BJ (cell line): ENCODE data around the gene SIPA1L3. TPM values are rescaled to one million over a fixed set of nuclear protein-coding genes. Genes with fewer than 3 reads are reported as not detected.

ENCODE experiments used
- CTCF ChIA-PET: fragments of 350-600 bp; formaldehyde crosslinking; extraction: SDS; loops from one replicate; lab custom pipeline; 2021; ENCODE audit warnings: antibody characterized with exemption, inconsistent platforms; lab: Yijun Ruan, JAX
- POLR2A ChIA-PET: fragments of 300-600 bp; sonication (Branson Sonifier 250); formaldehyde crosslinking; extraction: SDS; loops from one replicate; lab custom pipeline; 2021; ENCODE audit warnings: antibody characterized with exemption; lab: Charles Lee
- DNase-seq: peaks from one replicate; pipeline ENCODE4 v3.0.0-alpha.2; 2011; ENCODE audit warnings: low read depth
- H3K27me3 ChIP-seq: 2 replicates; pipeline ENCODE4 v1.6.0; 2011; ENCODE audit warnings: low read length; ENCODE audit not compliant: control insufficient read depth, insufficient read depth
- H3K36me3 ChIP-seq: 2 replicates; pipeline ENCODE4 v1.5.1; 2011; ENCODE audit warnings: low read length; ENCODE audit not compliant: control insufficient read depth, insufficient read depth
- H3K4me3 ChIP-seq: 2 replicates; pipeline ENCODE4 v1.5.1; 2011; ENCODE audit warnings: low read depth, mild to moderate bottlenecking, control low read depth, low read length
- polyA plus RNA-seq: library from polyadenylated mRNA; depleted of rRNA; stranded (reverse); fragments of >200 nt; gene quantifications from 2 replicates; pipeline ENCODE4 v1.2.3, GENCODE V29; 2011
- TF ChIP-seq, protein P1 (sequence below): IDR thresholded peaks from 2 replicates; pipeline ENCODE4 v1.5.1; 2011; ENCODE audit warnings: low read depth, mild to moderate bottlenecking, control low read depth, inconsistent platforms, low read length, moderate library complexity; ENCODE audit not compliant: insufficient read depth

Gene SIPA1L3
- polyA plus RNA-seq, 1 experiment = 4.5 TPM

DNA sequence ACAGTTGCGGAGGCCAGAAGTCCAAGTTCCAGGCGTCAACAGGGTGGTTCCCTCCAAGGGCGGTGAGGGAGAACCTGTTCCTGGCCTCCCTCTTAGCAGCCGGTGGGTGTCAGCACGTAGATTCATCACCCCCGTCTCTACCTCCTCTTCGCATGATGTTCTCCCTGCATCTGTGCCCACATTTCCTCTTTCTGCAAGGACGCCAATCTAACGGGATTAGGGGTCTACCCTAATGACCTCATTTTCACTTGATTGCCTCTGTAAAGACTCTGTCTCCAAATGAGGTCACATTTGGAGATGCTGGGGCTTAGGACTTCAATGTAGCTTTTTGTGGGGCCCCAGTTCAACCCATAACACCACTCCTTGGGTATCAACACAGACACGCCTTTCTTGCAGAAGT, 278.6 kb downstream of the SIPA1L3 start:
- ChIA-PET POLR2A (no interaction called here), CTCF (no interaction called here)
- DNase-seq = no peak

DNA sequence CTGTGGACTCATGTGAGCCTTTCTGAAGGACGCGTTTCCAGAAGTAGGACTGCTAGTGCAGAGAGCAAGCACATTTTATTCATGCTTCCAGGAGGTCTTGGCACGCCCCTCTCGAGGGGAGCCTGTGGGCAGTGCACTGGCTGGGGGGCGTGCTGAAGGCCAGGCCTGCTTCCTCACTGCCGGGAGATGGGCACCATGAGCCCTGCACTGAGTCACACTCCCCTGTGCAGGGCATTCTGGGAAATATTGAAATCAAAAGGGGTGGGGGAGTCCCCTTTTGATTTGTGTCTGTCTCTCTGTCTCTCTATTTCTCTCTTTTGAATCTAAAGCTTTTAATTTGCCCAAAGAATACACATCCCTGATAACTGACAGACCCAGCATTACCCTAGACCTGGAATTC, 283.1 kb downstream of the SIPA1L3 start:
- TF ChIP-seq, protein P1, sequence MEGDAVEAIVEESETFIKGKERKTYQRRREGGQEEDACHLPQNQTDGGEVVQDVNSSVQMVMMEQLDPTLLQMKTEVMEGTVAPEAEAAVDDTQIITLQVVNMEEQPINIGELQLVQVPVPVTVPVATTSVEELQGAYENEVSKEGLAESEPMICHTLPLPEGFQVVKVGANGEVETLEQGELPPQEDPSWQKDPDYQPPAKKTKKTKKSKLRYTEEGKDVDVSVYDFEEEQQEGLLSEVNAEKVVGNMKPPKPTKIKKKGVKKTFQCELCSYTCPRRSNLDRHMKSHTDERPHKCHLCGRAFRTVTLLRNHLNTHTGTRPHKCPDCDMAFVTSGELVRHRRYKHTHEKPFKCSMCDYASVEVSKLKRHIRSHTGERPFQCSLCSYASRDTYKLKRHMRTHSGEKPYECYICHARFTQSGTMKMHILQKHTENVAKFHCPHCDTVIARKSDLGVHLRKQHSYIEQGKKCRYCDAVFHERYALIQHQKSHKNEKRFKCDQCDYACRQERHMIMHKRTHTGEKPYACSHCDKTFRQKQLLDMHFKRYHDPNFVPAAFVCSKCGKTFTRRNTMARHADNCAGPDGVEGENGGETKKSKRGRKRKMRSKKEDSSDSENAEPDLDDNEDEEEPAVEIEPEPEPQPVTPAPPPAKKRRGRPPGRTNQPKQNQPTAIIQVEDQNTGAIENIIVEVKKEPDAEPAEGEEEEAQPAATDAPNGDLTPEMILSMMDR = no peak
- Histone ChIP-seq H3K4me3 (no peak overlapping the region), H3K36me3 (peaks cover 2% of the 10 kb centered on the region), H3K27me3 (no peaks in the 10 kb centered on the region)
- ChIA-PET CTCF (no interaction called here), POLR2A (no interaction called here)
- DNase-seq = no peak

More for the DNA sequence above, 278.6 kb downstream of the SIPA1L3 start:
- TF ChIP-seq, protein P1 = no peak
- Histone ChIP-seq H3K4me3 (no peak overlapping the region), H3K27me3 (no peaks in the 10 kb centered on the region), H3K36me3 (peaks cover 3% of the 10 kb centered on the region)

DNA sequence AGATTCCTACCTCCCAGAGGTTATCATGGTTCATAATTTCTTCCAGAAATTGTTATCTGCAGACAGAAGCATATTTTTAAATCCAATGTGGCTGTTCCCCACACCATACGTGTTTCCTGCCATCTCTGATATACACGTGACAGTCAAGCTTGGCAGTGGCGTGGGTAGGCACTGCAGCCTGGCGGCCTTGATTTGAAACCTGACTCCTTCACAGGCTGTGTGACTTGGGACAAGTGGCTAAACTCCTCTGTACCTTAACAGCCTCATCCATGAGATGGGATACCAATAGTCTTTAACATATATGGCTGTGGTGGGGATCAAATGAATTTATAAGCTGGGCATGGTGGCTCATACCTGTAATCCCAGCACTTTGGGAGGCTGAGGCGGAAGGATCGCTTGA, 283.8 kb downstream of the SIPA1L3 start:
- DNase-seq = no peak
- H3K27me3 ChIP-seq = no peaks in the 10 kb centered on the region
- POLR2A ChIA-PET = no interaction called here

DNA sequence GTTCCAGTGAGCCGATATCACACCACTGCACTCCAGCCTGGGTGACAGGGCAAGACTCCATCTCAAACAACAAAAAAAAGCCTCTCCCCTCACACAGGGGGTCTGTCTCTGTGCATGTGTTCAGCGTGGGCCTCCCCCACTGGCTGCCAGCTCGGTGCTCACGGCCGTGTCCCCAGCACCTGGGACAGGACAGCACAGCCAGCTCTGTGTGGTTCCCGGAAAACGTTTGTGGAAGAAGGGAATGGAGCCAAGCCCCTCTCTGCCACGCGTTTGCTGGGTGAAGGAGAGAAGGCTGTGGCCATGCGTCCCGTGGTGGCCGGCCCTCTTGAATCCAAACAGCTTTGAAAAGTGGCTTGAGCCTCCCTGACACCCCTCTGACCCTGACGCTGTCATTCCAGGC, 284.7 kb downstream of the SIPA1L3 start:
- TF ChIP-seq, protein P1 = no peak
- no peak for DNase-seq
- Histone ChIP-seq H3K27me3 (no peaks in the 10 kb centered on the region), H3K4me3 (no peak overlapping the region), H3K36me3 (peaks cover 4% of the 10 kb centered on the region)
- ChIA-PET POLR2A (no interaction called here), CTCF (interaction anchor here (0.6 to 1.1 kb wide), 2 partner anchors 10 to 289 kb away, joined by 3 read pairs; no protein-coding TSS in a partner anchor)

More for the DNA sequence above, 283.8 kb downstream of the SIPA1L3 start:
- TF ChIP-seq, protein P1 = no peak
- Histone ChIP-seq H3K4me3 (no peak overlapping the region), H3K36me3 (peaks cover 3% of the 10 kb centered on the region)
- CTCF ChIA-PET = no interaction called here

DNA sequence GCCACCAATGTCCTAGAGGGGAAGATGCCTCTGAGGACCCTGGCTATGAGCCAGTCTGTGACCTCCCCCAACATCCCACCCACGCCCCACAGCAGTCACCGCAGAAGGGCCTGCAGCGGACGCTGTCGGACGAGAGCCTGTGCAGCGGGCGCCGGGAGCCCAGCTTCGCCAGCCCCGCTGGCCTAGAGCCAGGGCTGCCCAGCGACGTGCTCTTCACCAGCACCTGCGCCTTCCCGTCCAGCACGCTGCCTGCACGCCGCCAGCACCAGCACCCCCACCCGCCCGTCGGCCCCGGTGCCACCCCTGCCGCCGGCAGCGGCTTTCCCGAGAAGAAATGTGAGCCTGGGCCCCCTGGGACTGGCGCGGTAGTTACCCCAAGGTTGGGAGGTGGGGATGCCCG, 286.4 kb downstream of the SIPA1L3 start:
- no peak overlapping the region for H3K4me3 ChIP-seq
- H3K27me3 ChIP-seq = no peaks in the 10 kb centered on the region
- DNase-seq = no peak
- CTCF ChIA-PET = no interaction called here
- POLR2A ChIA-PET = no interaction called here
- TF ChIP-seq, protein P1 = no peak
- peaks cover 8% of the 10 kb centered on the region for H3K36me3 ChIP-seq
